ES-I3 (cell line): ENCODE results near the gene ARL11.

ENCODE experiments used
- H3K36me3 ChIP-seq: 2 replicates; pipeline ENCODE4 v1.6.1; 2013; ENCODE audit warnings: mild to moderate bottlenecking, low read length, control low read depth, moderate library complexity; ENCODE audit not compliant: insufficient read depth
- H3K4me1 ChIP-seq: 2 replicates; pipeline ENCODE4 v1.6.1; 2013; ENCODE audit warnings: mild to moderate bottlenecking, control low read depth, low read length; ENCODE audit not compliant: insufficient read depth
- H3K9ac ChIP-seq: 2 replicates; pipeline ENCODE4 v1.6.1; 2013; ENCODE audit warnings: low read depth, mild to moderate bottlenecking, low read length, moderate library complexity
- H3K9me3 ChIP-seq: 2 replicates; pipeline ENCODE4 v1.6.1; 2013; ENCODE audit warnings: mild to moderate bottlenecking, low read length, moderate library complexity; ENCODE audit not compliant: control insufficient read depth, insufficient read depth

The ARL11 gene

GRCh38 chr13:49629947-49630346 is 1.6 kb downstream of the ARL11 start:
- Histone ChIP-seq H3K9ac (no peak overlapping the region), H3K4me1 (no peaks in the 10 kb centered on the region)

GRCh38 chr13:49630580-49630979 is 2.3 kb downstream of the ARL11 start:
- Histone ChIP-seq H3K4me1 (no peaks in the 10 kb centered on the region), H3K9ac (no peak overlapping the region), H3K36me3 (no peaks in the 10 kb centered on the region), H3K9me3 (no peaks in the 10 kb centered on the region)

More at GRCh38 chr13:49629947-49630346, 1.6 kb downstream of the ARL11 start:
- Histone ChIP-seq H3K36me3 (no peaks in the 10 kb centered on the region), H3K9me3 (no peaks in the 10 kb centered on the region)

- Histone ChIP-seq H3K9me3 (no peaks in the 10 kb centered on the region), H3K4me1 (no peaks in the 10 kb centered on the region), H3K9ac (no peak overlapping the region), H3K36me3 (no peaks in the 10 kb centered on the region)
These were observed 3.8 kb downstream of the ARL11 start for GRCh38 chr13:49632156-49632555.

- no peaks in the 10 kb centered on the region for H3K36me3 ChIP-seq
- no peak overlapping the region for H3K9ac ChIP-seq
- no peaks in the 10 kb centered on the region for H3K4me1 ChIP-seq
- no peaks in the 10 kb centered on the region for H3K9me3 ChIP-seq
These were observed 5.4 kb downstream of the ARL11 start for GRCh38 chr13:49633710-49634109.

- H3K9me3 ChIP-seq: no peaks in the 10 kb centered on the region
- H3K36me3 ChIP-seq: no peaks in the 10 kb centered on the region
- H3K9ac ChIP-seq: peak overlapping the region; percentile 51
- no peaks in the 10 kb centered on the region for H3K4me1 ChIP-seq
These were observed 7.5 kb downstream of the ARL11 start for GRCh38 chr13:49635599-49636433.

GRCh38 chr13:49636705-49637104 is 8.4 kb downstream of the ARL11 start:
- Histone ChIP-seq H3K4me1 (no peaks in the 10 kb centered on the region), H3K36me3 (no peaks in the 10 kb centered on the region), H3K9me3 (no peaks in the 10 kb centered on the region), H3K9ac (no peak overlapping the region)

GRCh38 chr13:49638030-49638743 is 9.9 kb downstream of the ARL11 start:
- 0 out of 2 replicates have a peak, but pooled peaks cover 4% of the 10 kb centered on the region for H3K4me1 ChIP-seq
- H3K9ac ChIP-seq: no peak overlapping the region
- H3K9me3 ChIP-seq: no peaks in the 10 kb centered on the region
- H3K36me3 ChIP-seq: no peaks in the 10 kb centered on the region

GRCh38 chr13:49638744-49639072 is 10.4 kb downstream of the ARL11 start:
- Histone ChIP-seq H3K9me3 (no peaks in the 10 kb centered on the region), H3K36me3 (no peaks in the 10 kb centered on the region), H3K9ac (no peak overlapping the region), H3K4me1 (0 out of 2 replicates have a peak, but pooled peaks cover 4% of the 10 kb centered on the region)

- 0 out of 2 replicates have a peak, but pooled peaks cover 4% of the 10 kb centered on the region for H3K4me1 ChIP-seq
- no peaks in the 10 kb centered on the region for H3K36me3 ChIP-seq
- H3K9me3 ChIP-seq: no peaks in the 10 kb centered on the region
- no peak overlapping the region for H3K9ac ChIP-seq
These were observed 13.5 kb downstream of the ARL11 start for GRCh38 chr13:49641801-49642291.

- 0 out of 2 replicates have a peak, but pooled peaks cover 4% of the 10 kb centered on the region for H3K4me1 ChIP-seq
These were observed 14.8 kb downstream of the ARL11 start for GRCh38 chr13:49643035-49643646.

GRCh38 chr13:49645451-49645850 is 17.1 kb downstream of the ARL11 start:
- no peaks in the 10 kb centered on the region for H3K9me3 ChIP-seq
- no peaks in the 10 kb centered on the region for H3K36me3 ChIP-seq
- H3K9ac ChIP-seq: no peak overlapping the region
- 0 out of 2 replicates have a peak, but pooled peaks cover 4% of the 10 kb centered on the region for H3K4me1 ChIP-seq

More at GRCh38 chr13:49643035-49643646, 14.8 kb downstream of the ARL11 start:
- H3K36me3 ChIP-seq: no peaks in the 10 kb centered on the region
- H3K9ac ChIP-seq: no peak overlapping the region
- no peaks in the 10 kb centered on the region for H3K9me3 ChIP-seq

- Histone ChIP-seq H3K4me1 (0 out of 2 replicates have a peak, but pooled peaks cover 4% of the 10 kb centered on the region), H3K9me3 (no peaks in the 10 kb centered on the region), H3K36me3 (no peaks in the 10 kb centered on the region), H3K9ac (no peak overlapping the region)
These were observed 18.4 kb downstream of the ARL11 start for GRCh38 chr13:49646688-49647087.

- no peaks in the 10 kb centered on the region for H3K36me3 ChIP-seq
- no peaks in the 10 kb centered on the region for H3K9me3 ChIP-seq
- H3K4me1 ChIP-seq: no peaks in the 10 kb centered on the region
- no peak overlapping the region for H3K9ac ChIP-seq
These were observed 21.1 kb downstream of the ARL11 start for GRCh38 chr13:49649244-49649962.

- H3K4me1 ChIP-seq: no peaks in the 10 kb centered on the region
- no peak overlapping the region for H3K9ac ChIP-seq
These were observed 21.6 kb downstream of the ARL11 start for GRCh38 chr13:49649963-49650312.

More at GRCh38 chr13:49649963-49650312, 21.6 kb downstream of the ARL11 start:
- H3K9me3 ChIP-seq: no peaks in the 10 kb centered on the region
- no peaks in the 10 kb centered on the region for H3K36me3 ChIP-seq
